ENCODE data around the gene PALMD.

PALMD gene

GRCh38 chr1:99602404-99602969 lies 43.4 kb upstream of the PALMD start:
- TF ChIP-seq CTCF (IDR thresholded peaks at IDR 0.05; ENCODE audit: insufficient read depth, missing control alignments) = no peak
- FAIRE-seq = peak; percentile 48
- no peak for DNase-seq (ENCODE audit: insufficient read length, low spot score)

GRCh38 chr1:99603699-99604560 lies 42.0 kb upstream of the PALMD start:
- no peak for FAIRE-seq
- no peak for TF ChIP-seq CTCF (IDR thresholded peaks at IDR 0.05; ENCODE audit: insufficient read depth, missing control alignments)
- no peak for DNase-seq (ENCODE audit: insufficient read length, low spot score)

- TF ChIP-seq CTCF (IDR thresholded peaks at IDR 0.05; ENCODE audit: insufficient read depth, missing control alignments) = no peak
- no peak for FAIRE-seq
- no peak for DNase-seq (ENCODE audit: insufficient read length, low spot score)
These were observed 39.6 kb upstream of the PALMD start for GRCh38 chr1:99606306-99606705.

- no peak for TF ChIP-seq CTCF (IDR thresholded peaks at IDR 0.05; ENCODE audit: insufficient read depth, missing control alignments)
- no peak for FAIRE-seq
- no peak for DNase-seq (ENCODE audit: insufficient read length, low spot score)
These were observed 38.3 kb upstream of the PALMD start for GRCh38 chr1:99607590-99607989.

GRCh38 chr1:99608058-99608457 lies 37.9 kb upstream of the PALMD start:
- no peak for FAIRE-seq

GRCh38 chr1:99613716-99614115 lies 32.2 kb upstream of the PALMD start:
- FAIRE-seq = no peak
- TF ChIP-seq CTCF (IDR thresholded peaks at IDR 0.05; ENCODE audit: insufficient read depth, missing control alignments) = no peak
- no peak for DNase-seq (ENCODE audit: insufficient read length, low spot score)

More at GRCh38 chr1:99608058-99608457, 37.9 kb upstream of the PALMD start:
- no peak for TF ChIP-seq CTCF (IDR thresholded peaks at IDR 0.05; ENCODE audit: insufficient read depth, missing control alignments)
- DNase-seq (ENCODE audit: insufficient read length, low spot score) = no peak

GRCh38 chr1:99614728-99615127 lies 31.2 kb upstream of the PALMD start:
- no peak for DNase-seq (ENCODE audit: insufficient read length, low spot score)
- no peak for TF ChIP-seq CTCF (IDR thresholded peaks at IDR 0.05; ENCODE audit: insufficient read depth, missing control alignments)
- no peak for FAIRE-seq
